Retina (tissue), 1 donor: ENCODE results near the gene GRID2.

Experiments
- DNase-seq: peaks from one replicate; pipeline ENCODE4 v3.0.0-alpha.2; 2016

Gene GRID2

DNA sequence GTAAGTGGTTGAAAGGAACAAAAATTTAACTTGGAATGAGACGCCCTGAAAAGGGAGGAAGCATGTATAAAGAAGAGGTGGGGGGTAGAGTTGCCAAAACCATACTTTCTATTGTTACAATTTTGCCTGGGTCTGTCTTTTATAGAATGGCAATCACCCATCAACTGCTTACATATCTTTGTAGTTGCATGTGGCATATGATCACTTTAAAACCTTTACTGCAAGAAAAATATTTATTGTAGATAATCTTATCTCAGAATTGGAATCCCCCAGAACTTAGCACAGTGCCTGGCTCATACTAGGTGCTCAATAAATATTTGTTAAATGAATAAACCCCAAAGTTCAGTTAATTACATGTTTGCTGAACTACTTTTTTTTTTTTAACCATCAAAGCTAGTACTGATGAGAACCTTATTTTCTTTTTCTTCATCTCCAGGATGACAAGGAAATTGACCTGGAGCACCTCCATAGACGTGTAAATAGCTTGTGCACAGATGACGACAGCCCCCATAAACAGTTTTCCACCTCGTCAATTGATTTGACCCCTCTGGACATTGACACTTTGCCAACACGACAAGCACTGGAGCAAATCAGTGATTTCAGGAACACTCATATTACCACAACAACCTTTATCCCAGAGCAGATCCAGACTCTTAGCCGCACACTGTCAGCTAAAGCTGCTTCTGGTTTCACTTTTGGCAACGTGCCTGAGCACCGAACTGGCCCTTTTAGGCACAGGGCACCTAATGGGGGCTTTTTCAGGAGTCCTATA, 1468.1 kb downstream of the GRID2 start:
- no peak for DNase-seq

DNA sequence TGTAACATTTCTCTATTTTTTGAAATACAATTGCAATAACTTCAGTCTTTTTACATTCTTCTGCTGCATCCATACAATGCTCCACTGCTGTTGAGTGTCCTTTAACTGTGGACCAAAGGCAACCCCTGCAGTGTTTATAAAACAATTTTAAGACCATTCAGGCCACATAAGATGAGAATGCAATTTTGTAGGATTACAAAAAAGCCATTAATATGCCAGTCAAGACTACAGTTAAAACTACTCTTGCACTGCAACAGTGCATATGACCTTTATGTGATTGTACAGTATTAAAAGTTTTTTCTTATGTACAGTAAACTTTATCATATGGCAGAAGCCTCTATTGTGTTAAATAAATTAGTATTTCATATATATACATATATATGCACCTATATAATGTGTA, 1469.1 kb downstream of the GRID2 start:
- no peak for DNase-seq

DNA sequence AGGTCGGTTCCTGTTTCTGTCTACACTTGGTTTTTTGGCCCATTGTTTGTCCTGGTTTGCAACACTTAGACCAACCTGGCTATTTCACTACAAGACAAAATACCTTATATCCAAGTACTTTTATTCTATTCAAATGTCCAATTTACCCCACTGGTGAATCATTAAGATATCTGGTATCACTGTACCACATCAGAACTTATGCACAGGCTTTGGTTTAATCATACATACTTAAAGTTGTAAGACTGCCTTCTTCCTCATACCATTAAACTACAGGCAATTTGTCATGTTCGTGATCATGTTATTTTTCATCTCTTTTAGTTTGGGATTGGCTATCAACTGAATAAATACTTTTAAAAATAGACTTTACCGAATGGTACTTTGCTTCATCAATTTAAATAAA, 1471.8 kb downstream of the GRID2 start:
- DNase-seq, result no peak

DNA sequence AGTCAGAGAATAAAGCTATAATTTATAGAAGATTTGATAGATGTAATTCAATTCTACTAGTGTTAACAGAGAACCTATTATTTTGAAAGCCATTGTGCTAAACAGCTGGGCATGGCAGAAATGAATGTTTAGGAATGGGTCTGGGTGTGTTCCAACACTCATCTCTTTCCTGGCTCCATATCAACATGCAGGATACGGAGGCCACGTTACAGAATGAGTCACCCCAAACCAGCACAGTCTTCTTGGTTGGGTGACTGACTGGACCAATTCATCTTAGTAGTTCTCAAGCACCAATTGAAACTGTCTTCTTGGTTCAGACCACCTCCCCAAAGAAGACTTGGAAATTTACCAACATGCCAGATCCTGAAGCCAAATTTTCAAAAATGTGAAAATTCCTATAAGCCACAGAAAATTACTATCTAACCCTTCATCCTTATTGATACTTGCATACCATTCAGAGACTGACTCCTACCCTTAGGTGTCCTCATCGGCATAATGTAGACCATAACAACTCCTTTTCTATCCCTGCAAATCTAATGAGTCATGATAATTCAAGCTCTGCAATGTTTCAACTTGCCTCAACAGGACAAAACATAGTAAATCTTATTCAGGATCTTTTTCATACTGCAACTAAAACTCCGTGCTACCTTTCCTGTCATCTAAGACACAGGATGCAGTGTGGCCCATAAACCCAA, 1472.8 kb downstream of the GRID2 start:
- DNase-seq, result no peak

DNA sequence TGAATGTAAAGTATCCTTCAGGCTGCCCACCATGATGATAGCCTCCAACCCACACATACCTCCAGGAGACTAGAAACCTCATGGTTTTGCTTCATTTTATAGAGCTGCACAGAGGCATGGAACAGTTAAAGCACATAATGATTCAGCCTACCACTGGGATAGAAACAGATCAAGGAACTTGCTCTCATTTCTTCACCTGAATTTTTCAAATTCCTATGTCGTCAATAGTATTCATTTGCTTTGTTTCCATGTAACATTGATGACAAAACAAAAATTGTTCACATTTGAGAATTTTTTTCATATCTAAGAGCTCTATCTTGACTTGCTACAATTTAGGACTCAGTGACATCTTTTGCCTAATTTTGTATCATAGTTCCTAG, 1473.3 kb downstream of the GRID2 start:
- DNase-seq, result no peak

DNA sequence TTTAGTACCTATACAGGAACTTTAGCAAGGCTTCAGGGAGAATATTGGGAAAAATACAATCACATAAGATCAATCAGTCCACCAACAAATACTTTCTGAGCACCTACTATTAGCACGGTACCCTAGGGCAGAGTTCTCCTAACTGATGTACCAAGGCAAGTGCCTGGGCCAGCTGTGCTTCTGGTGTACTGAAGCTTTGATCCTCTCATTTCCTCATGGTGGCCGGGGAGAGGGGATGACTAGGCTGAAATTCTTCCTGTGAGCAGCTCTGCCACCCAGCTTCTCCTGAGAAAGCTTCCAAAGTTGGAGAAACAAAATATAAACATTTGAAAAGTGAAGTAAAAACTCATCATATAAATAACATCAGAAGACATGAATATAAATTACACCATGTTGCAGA, 1475.5 kb downstream of the GRID2 start:
- no peak for DNase-seq

DNA sequence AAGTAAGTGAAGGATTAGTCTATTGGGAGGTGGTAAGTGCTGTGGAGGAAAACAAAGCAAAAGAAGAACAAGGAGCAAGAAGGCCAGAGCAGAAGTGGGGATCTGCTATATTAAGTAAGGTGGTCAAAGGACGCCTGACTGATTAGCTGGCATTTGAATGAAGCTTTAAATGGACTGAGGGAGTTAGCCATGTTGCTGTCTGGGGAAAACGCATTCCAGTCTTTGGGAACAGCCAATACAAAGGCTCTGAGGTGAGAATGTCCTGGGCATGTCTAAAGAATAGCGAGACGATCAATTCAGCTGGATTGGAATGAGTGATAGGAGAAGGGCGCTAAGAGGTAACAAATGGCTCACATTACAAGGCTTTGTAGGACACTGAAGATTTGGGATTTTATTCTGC, 1476.3 kb downstream of the GRID2 start:
- DNase-seq, result no peak

DNA sequence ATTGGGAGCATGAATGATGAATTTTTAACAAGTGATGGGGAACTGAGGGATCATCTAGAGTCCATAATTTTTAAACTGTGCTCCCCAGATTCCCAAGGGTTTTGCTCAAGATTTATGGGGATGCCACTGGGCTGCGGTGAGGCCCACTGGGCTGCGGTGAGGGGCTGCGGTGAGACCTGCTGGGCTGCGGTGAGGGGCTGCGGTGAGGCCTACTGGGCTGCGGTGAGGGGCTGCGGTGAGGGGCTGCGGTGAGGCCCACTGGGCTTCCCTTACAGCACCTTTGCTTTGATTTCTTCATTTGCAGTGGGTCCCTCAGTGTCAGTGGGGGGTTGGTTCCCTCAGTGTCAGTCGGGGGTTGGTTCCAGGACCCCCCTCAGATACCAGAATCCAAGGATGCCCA, 1477.4 kb downstream of the GRID2 start:
- no peak for DNase-seq

DNA sequence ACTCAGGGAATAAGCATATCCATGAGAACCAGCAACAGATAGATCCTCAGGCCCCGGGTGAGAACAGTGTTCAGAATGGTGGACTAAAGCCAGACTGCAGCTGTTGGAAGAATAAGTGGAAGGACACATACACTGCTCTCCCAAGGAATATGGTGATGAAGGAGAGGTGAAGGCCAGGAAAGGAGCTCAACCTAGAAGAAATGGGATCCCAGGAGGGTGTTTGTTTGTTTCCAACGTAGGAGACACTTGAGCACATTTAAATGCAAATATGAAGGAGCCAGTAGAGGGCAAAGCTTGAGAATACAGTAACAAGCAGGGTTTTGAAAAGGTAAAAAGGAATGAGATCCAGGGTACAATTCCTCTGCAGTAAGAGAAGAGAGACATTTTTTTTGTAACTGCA, 1482.4 kb downstream of the GRID2 start:
- DNase-seq, result no peak

DNA sequence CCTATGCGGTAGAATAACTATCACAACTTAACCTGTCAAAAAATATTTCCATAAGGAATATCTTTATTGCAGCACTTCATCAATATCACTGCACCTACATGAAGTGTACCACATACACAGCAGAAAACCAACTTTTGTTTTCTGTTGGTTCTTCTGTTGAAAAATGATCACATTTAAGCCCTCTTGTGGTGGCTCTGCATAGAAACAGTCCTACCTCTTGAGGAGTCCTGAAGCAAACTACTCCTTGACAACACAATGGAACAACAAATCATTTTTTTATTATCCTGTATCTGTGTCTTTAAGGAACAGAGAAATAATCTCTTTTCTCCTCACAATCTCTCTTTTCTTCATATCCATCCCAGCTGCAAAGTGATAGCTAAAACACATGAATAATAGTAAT, 1484.9 kb downstream of the GRID2 start:
- no peak for DNase-seq

DNA sequence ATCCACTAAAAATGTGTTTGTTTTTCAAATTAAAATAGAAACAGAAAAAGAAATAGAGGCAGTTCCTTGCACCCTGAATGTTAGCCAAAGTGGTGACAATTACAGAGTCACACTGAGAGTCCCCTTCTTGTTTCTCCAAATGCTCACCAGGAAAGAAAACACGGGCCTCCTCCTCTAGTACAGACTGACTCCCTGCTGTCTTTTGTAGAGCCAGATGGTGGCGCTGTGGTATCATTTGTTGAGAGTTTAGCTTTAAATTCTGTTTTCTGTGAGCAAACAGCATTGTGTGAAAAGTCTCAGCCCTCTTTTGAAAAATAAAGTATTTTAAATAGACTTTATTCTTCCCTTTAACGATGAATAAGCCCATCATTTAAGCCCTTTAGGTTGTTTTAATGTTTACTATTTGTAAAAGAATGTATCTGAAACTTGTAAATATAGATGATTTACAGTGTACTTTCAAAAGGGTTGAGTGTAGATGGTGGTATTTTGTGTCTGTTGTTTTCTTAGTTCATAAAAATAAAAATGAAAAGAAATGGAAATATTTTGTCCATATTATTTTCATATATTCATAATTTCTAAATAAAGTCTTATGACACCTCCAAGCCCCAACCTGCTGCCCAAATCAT, 1487.9 kb downstream of the GRID2 start:
- DNase-seq, result peak; percentile 49

DNA sequence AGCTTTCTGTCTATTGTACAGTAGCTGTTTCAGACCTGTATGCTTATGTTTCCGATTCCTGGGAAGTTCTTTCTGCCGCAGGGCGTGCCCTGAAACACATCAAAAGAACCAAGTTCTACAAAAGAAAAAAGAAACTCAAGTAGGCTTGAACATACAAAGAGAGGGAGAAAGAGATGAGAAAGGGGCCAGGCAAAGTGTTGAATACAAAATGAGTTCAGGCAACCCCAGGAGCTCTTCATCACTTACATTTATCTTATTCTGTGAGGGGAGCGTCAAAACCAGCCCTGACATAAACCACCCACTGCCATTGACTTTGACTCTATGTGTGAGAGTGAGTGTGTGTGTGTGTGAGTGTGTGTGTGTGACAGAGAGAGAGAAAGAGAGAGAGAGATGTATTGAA, 1498.3 kb downstream of the GRID2 start:
- DNase-seq, result no peak

DNA sequence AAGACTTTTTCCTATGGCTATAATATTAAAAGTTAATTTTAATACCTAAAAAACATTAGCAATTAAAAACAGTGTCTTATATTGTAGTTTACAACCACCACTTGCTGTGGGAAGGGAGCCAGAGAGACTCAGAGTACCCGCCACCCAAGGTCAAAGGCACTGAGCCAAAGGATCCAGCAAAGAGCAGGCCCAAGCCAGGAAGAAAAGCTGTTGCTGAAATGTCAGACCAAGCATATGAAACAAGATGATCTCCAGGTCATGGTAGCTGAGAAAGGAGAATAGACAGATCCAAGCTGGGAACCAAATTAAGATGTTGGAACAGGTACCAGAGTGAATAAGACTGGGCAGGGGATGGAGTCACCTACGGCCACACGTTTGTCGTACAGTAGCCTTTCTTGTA, 1506.0 kb downstream of the GRID2 start:
- no peak for DNase-seq

DNA sequence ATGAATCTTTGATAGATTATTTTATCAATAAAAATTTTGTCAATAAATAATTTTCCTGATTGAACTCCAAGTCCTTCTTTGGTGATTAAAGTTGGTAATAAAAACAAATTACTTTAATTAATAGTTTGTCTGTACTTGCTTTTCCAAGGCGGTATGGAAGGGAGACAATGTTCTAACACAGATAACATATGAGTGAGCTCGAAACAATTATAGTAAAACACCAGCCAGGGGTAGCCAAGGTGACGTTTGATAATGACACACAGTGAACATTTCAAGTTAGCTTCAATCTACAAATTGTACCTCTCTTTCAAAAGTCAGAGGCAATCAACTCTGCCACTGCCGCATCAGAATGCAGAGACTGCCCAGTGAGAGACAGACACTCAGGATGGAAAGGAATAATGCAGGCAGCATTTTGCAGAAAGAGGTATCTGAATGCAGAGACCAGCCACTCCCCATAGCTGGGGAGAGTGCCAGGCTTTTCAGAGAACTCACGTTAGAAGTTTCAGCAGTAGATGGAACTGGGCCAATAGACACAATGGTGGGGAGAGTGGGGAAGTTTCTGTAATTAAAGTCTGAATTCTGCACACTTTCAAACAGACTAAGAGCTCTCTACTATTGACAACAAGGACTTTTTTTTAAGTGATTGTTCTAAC, 1506.7 kb downstream of the GRID2 start:
- no peak for DNase-seq

DNA sequence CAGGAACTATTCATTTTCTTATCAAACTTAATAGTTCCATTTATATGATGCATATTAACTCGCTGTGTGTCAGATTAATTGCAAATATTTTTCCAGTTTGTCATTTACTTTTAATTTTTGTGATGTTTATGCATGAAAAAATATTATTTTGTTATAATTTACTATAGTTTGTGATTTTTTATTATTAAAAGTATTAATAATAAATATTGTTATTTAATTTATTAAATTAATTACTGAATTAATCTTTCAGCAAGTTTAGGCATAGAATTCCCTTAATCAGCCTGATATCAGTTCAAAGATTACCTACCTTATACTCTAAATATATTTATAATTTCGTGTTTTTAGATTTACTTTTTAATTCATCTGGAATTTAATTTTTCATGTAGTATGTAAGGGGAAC, 1509.3 kb downstream of the GRID2 start:
- no peak for DNase-seq

DNA sequence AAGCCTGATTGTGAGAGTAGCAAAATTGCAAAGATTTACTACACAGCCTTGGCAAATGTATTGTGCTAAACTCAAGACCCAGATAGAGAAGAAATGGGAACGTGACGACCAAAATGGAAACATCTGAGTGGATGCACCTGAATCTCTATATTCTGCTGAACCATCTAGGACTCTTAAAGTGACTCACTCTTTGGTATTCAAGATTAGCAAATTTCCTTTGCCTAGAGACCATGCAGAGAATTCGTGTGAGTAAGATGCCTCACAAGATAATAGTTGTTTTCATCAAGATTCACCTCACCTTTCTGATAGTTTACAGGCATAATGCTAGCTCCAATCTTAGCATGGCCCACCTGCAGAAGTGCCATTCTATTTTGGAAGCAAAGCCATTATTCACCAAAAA, 1510.4 kb downstream of the GRID2 start:
- DNase-seq, result no peak

DNA sequence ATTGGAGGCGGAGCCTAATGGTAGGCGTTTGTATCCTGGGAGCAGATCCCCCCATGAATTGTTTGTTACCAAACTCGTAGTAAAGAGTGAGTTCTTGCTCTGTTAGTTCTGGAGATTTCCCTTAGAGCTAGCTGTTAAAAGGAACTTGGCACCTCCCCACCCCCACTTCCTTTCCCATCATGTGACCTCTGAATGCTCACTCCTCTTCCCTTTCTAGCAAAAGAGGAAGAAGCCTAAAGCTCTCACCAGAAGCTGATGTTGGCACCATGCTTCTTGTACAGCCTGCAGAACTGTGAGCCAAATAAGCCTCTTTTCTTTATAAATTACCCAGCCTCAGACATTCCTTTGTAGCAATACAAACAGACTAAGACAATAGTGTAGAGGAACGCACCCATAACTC, 1511.0 kb downstream of the GRID2 start:
- DNase-seq, result no peak
